HG03280 (cell line): ENCODE results near the gene CCNH.

Source experiments
- ATAC-seq: cut with Tn5 transposase; IDR thresholded peaks from one replicate; pipeline ENCODE4 v1.9.1; 2021; ENCODE audit warnings: mild to moderate bottlenecking, moderate library complexity; ENCODE audit not compliant: unreplicated experiment

The CCNH gene

GRCh38 chr5:87361536-87362213 is 51.1 kb downstream of the CCNH start:
- no peak for ATAC-seq

GRCh38 chr5:87361031-87361445 is 51.7 kb downstream of the CCNH start:
- no peak for ATAC-seq

GRCh38 chr5:87360132-87360531 is 52.6 kb downstream of the CCNH start:
- ATAC-seq: no peak

- no peak for ATAC-seq
Observed at GRCh38 chr5:87359106-87359505, 53.6 kb downstream of the CCNH start.

GRCh38 chr5:87354496-87354895 is 58.2 kb downstream of the CCNH start:
- ATAC-seq: no peak

- ATAC-seq: no peak
Observed at GRCh38 chr5:87347841-87348240, 64.9 kb downstream of the CCNH start.

GRCh38 chr5:87347272-87347671 is 65.5 kb downstream of the CCNH start:
- no peak for ATAC-seq
